GM21528 (cell line): ENCODE measurements around the gene CLECL1.
"Not testable (repeated sequence)": the region's sequence is repeated elsewhere in the genome, so short reads cannot be mapped to it uniquely, and the experiment has no call there.

ENCODE experiments used
- ATAC-seq: cut with Tn5 transposase; IDR thresholded peaks from one replicate; pipeline ENCODE4 v1.9.1; 2021; ENCODE audit warnings: mild to moderate bottlenecking, moderate library complexity; ENCODE audit not compliant: unreplicated experiment, low FRiP score

The CLECL1 gene

GRCh38 chr12:9699898-9700605 lies 32.8 kb downstream of the CLECL1 start:
- ATAC-seq: no peak

- no peak for ATAC-seq
These were observed 33.5 kb downstream of the CLECL1 start for GRCh38 chr12:9699269-9699897.

GRCh38 chr12:9698681-9699080 lies 34.2 kb downstream of the CLECL1 start:
- no peak for ATAC-seq

- ATAC-seq: no peak
These were observed 35.3 kb downstream of the CLECL1 start for GRCh38 chr12:9697619-9698018.

GRCh38 chr12:9695661-9696060 lies 37.2 kb downstream of the CLECL1 start:
- not testable (repeated sequence) for ATAC-seq

GRCh38 chr12:9695150-9695549 lies 37.7 kb downstream of the CLECL1 start:
- ATAC-seq: not testable (repeated sequence)

GRCh38 chr12:9694241-9694640 lies 38.7 kb downstream of the CLECL1 start:
- no peak for ATAC-seq

- ATAC-seq: no peak
These were observed 40.0 kb downstream of the CLECL1 start for GRCh38 chr12:9692909-9693308.

- ATAC-seq: no peak
These were observed 45.7 kb downstream of the CLECL1 start for GRCh38 chr12:9687228-9687627.

GRCh38 chr12:9685915-9686314 lies 47.0 kb downstream of the CLECL1 start:
- ATAC-seq: no peak

- not testable (repeated sequence) for ATAC-seq
These were observed 47.5 kb downstream of the CLECL1 start for GRCh38 chr12:9685366-9685765.

- ATAC-seq: not testable (repeated sequence)
These were observed 49.9 kb downstream of the CLECL1 start for GRCh38 chr12:9682949-9683348.

- not testable (repeated sequence) for ATAC-seq
These were observed 50.4 kb downstream of the CLECL1 start for GRCh38 chr12:9682508-9682907.

GRCh38 chr12:9674226-9674590 lies 58.7 kb downstream of the CLECL1 start:
- ATAC-seq: no peak

- ATAC-seq: no peak
These were observed 59.3 kb downstream of the CLECL1 start for GRCh38 chr12:9673404-9674225.
